Panc1 (cell line): ENCODE results near the gene BCORL1. TPM values are rescaled to one million over a fixed set of nuclear protein-coding genes. Genes with fewer than 3 reads are reported as not detected.
A peak's percentile ranks its signal among the peaks of the same experiment; 100 is the strongest.

Experiments
- ATAC-seq: fragments of 200-7000 bp; cut with Tn5 transposase; 2 replicates; pipeline ENCODE4 v1.9.1; 2020; ENCODE audit warnings: mild to moderate bottlenecking, moderate library complexity
- BruUV-seq: library from RNA; stranded (reverse); fragments of 400-500 nt; replicated peaks from 2 replicates; lab custom pipeline; 2021; lab: Mats Ljungman, UMichigan
- CTCF ChIA-PET: fragments of 300-600 bp; sonication (Branson Sonifier 250); formaldehyde crosslinking; loops from one replicate; lab custom pipeline; 2022; ENCODE audit warnings: antibody characterized with exemption; lab: Charles Lee
- POLR2A ChIA-PET: fragments of 300-600 bp; sonication (Branson Sonifier 250); formaldehyde crosslinking; loops from one replicate; lab custom pipeline; 2022; ENCODE audit warnings: antibody characterized with exemption; lab: Charles Lee
- DNase-seq: peaks from one replicate; pipeline ENCODE4 v3.0.0-alpha.2; 2010; ENCODE audit warnings: low read depth, low spot score
- H3K27ac ChIP-seq: 2 replicates; pipeline ENCODE4 v1.5.1; 2011; ENCODE audit warnings: mild to moderate bottlenecking, low read length, inconsistent platforms
- H3K27me3 ChIP-seq: fragments of 200-500 bp; sonication (Bioruptor generic); 2 replicates; pipeline ENCODE4 v1.6.0; 2014; ENCODE audit warnings: low read length, inconsistent platforms; ENCODE audit not compliant: control insufficient read depth, insufficient read depth
- H3K36me3 ChIP-seq: fragments of 200-500 bp; sonication (Bioruptor generic); 2 replicates; pipeline ENCODE4 v1.5.1; 2014; ENCODE audit warnings: inconsistent platforms, mild to moderate bottlenecking, low read length, moderate library complexity; ENCODE audit not compliant: control insufficient read depth, insufficient read depth
- H3K4me1 ChIP-seq: 2 replicates; pipeline ENCODE4 v1.5.1; 2011; ENCODE audit warnings: inconsistent platforms, mild to moderate bottlenecking, low read length, moderate library complexity; ENCODE audit not compliant: control insufficient read depth, insufficient read depth
- H3K4me3 ChIP-seq, 2 experiments: 2 replicates each; pipeline ENCODE4 v1.5.1; 2011 to 2012; ENCODE audit warnings: low read depth in 2 of 2, low read length in 2 of 2, mild to moderate bottlenecking in 2 of 2, inconsistent platforms in 1 of 2, moderate library complexity in 1 of 2
- H3K9me3 ChIP-seq: fragments of 200-500 bp; sonication (Bioruptor generic); 2 replicates; pipeline ENCODE4 v1.5.1; 2014; ENCODE audit warnings: low read depth, mild to moderate bottlenecking, inconsistent platforms, low read length, moderate library complexity; ENCODE audit not compliant: control insufficient read depth, insufficient read depth
- CTCF ChIP-seq: fragments of 450-650 bp; IDR thresholded peaks from 2 replicates; pipeline ENCODE4 v1.5.1; 2017; ENCODE audit warnings: mild to moderate bottlenecking
- POLR2AphosphoS5 ChIP-seq: IDR thresholded peaks from 2 replicates; pipeline ENCODE4 v1.6.1; 2012; ENCODE audit warnings: mild to moderate bottlenecking, low read depth, low read length, moderate library complexity
- REST ChIP-seq, 2 experiments: IDR thresholded peaks; 2 replicates each; pipeline ENCODE4 v1.6.1; 2011 to 2012; ENCODE audit warnings: low read depth in 2 of 2, control low read depth in 1 of 2, low read length in 1 of 2, mild to moderate bottlenecking in 1 of 2, moderate library complexity in 1 of 2; ENCODE audit not compliant: insufficient read depth in 1 of 2
- SIN3A ChIP-seq: IDR thresholded peaks from 2 replicates; pipeline ENCODE4 v1.6.1; 2012; ENCODE audit warnings: low read depth, mild to moderate bottlenecking, low read length, moderate library complexity, borderline replicate concordance; ENCODE audit not compliant: insufficient read depth
- TCF7L2 ChIP-seq: IDR thresholded peaks from 2 replicates; pipeline ENCODE4 v1.6.1; 2011; ENCODE audit warnings: mild to moderate bottlenecking, low read depth, low read length, inconsistent platforms
- in situ Hi-C: cut with HindIII; loops from 2 replicates; pipeline ENCODE4 v1.10.0; 2016; ENCODE audit warnings: low sequenced_read_pairs, low pct_unique_long_range_greater_than_20kb
- intact Hi-C: fragments of 100-400 bp; cut with micrococcal nuclease; formaldehyde crosslinking; loops from one replicate; pipeline ENCODE4 v1.10.0; 2022; ENCODE audit not compliant: unreplicated experiment
- total RNA-seq: library from RNA; stranded (reverse); gene quantifications from one replicate; pipeline ENCODE4 v1.2.1, GENCODE V29; 2021; ENCODE audit not compliant: unreplicated experiment

Gene BCORL1
- total RNA-seq, 1 experiment from 2014 or later, result 67.4 TPM

- POLR2A ChIA-PET, result interaction anchor here (0.6 kb wide), 1 partner anchor 213 kb away, joined by 3 read pairs; no protein-coding TSS in a partner anchor
- in situ Hi-C loops, result no loop called here
- intact Hi-C loops, result no loop called here
- CTCF ChIA-PET, result no interaction called here
- peak overlapping the region; percentile 91 for H3K27ac ChIP-seq
- peaks cover 52% of the 10 kb centered on the region for H3K4me1 ChIP-seq
- ATAC-seq, result peak; percentile 74
- peak overlapping the region; percentile 49 to 68 for H3K4me3 ChIP-seq
- no peak for DNase-seq
- BruUV-seq, result no TSS peak
- H3K9me3 ChIP-seq, result no peaks in the 10 kb centered on the region
- TF ChIP-seq POLR2AphosphoS5 (0 out of 2 replicates have a peak, but pooled peaks have one; percentile 61), REST (IDR thresholded peaks at IDR 0.05; ENCODE audit: insufficient read depth in 1 of 2, low read depth in 2 of 2, low read length in 1 of 2) (no peak)
- no peaks in the 10 kb centered on the region for H3K36me3 ChIP-seq
- H3K27me3 ChIP-seq, result no peaks in the 10 kb centered on the region
Measured at GRCh38 chrX:129957241-129958082, 25.0 kb upstream of the BCORL1 start.

GRCh38 chrX:129958083-129958465 is 24.4 kb upstream of the BCORL1 start:
- intact Hi-C loops, result no loop called here
- ATAC-seq (no peak), DNase-seq (no peak)
- Histone ChIP-seq H3K27ac (peak overlapping the region; percentile 91), H3K36me3 (no peaks in the 10 kb centered on the region), H3K4me1 (peaks cover 52% of the 10 kb centered on the region), H3K4me3 (no peak overlapping the region), H3K27me3 (no peaks in the 10 kb centered on the region), H3K9me3 (no peaks in the 10 kb centered on the region)
- CTCF ChIA-PET, result no interaction called here
- BruUV-seq, result no TSS peak
- in situ Hi-C loops, result no loop called here
- TF ChIP-seq REST (IDR thresholded peaks at IDR 0.05; ENCODE audit: insufficient read depth in 1 of 2, low read depth in 2 of 2, low read length in 1 of 2) (no peak), CTCF (no peak), POLR2AphosphoS5 (no peak), TCF7L2 (no peak), SIN3A (no peak)
- POLR2A ChIA-PET, result no interaction called here
